D721Med (cell line): ENCODE measurements around the gene SLC7A1.

ENCODE experiments used
- DNase-seq: peaks from one replicate; pipeline ENCODE4 v3.0.0; 2011; ENCODE audit warnings: low spot score; ENCODE audit not compliant: insufficient read length
- FAIRE-seq: peaks from 2 replicates; lab custom pipeline; 2011; peaks lifted over from hg19 to GRCh38; lab: Jason Lieb, UNC
- CTCF ChIP-seq: IDR thresholded peaks from 2 replicates; pipeline ENCODE4 v1.5.1; 2012; ENCODE audit warnings: mild to moderate bottlenecking, control low read depth; ENCODE audit not compliant: insufficient read depth; ENCODE audit errors: missing control alignments

Gene SLC7A1

DNA sequence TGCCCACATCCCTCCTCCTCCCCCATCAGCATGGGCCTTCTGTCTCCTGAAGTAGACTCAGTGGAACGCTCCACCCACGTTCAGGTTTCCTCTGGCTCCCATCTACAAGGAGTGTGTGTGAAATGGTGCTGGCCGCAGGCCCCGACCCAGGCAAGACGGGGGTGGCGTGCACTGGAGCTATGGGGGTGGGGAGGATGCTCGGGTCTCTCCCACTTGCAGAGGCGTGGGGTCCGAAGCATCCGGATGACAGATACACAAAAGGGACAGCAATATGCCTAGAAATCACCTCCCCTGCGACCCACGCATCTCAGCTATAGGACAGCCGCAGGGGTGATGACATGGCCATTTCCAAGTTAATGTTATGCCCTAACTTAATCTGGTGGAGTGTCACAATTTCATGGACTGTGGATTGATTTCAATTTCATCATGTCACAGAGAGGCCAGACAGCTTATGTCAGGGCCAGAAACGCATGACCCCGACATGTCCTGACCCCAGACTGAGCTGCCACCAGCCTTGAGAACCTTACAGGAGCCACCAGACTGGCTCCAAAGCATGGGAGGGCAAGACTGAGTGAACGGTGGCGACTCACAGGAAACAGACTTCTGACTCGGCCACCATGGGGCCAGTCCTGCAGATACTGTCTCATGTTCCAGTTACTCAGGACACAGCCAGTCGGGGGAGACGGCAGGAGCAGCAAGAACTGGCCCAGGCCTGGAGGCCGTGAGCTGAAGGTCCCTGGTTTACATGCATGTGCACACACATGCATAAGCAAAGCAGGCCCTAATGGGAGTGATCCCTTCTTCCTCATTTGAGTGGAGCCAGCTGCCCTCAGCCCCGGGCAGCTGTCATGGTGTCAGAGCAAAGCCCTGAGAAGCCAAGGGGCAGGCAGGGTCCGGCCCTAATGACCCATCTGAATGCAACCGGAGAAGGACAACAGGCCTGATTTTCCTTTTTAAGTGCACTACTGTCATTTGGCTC lies 82.2 kb downstream of the SLC7A1 start:
- FAIRE-seq (no peak), DNase-seq (no peak)
- TF ChIP-seq CTCF = no peak

GRCh38 chr13:29511980-29512379 lies 83.5 kb downstream of the SLC7A1 start:
- FAIRE-seq (no peak), DNase-seq (no peak)
- no peak for TF ChIP-seq CTCF

DNA sequence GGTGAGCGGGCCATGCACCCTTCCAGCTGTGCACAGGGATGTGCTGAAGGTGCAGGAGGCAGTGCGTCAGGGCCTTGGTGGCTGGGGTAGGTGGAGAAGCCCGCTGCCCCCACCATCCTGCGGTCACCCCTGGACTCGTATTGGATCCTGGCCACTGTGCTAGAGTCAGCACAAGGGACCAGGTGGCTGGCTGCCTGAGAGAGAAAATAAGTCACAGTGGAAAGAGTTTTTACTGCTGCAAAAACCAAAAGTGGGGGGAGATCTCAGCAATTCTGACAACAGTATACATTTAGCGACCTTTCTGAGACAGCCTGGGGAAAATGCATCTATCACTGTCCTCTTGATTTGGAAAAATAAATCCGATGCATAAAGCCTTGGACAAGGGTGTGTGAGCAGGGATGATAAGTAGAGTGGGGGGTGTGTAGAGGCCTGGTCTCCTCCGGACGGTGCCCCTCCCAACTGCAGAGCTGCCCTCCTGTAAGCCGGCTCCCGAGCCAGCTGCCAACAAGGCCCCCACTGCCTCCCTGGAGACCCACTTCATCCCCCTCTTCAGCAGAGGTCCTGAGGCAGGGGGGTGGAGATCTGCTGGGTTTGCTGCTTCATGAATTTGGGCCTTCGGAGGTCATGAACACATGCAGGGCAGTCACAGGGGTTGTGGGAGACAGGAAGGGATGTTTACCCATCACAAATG lies 84.2 kb downstream of the SLC7A1 start:
- FAIRE-seq = no peak
- no peak for DNase-seq
- TF ChIP-seq CTCF = no peak

- DNase-seq = no peak
- TF ChIP-seq CTCF = no peak
- FAIRE-seq = no peak
These were observed 84.8 kb downstream of the SLC7A1 start for GRCh38 chr13:29510651-29511084.

DNA sequence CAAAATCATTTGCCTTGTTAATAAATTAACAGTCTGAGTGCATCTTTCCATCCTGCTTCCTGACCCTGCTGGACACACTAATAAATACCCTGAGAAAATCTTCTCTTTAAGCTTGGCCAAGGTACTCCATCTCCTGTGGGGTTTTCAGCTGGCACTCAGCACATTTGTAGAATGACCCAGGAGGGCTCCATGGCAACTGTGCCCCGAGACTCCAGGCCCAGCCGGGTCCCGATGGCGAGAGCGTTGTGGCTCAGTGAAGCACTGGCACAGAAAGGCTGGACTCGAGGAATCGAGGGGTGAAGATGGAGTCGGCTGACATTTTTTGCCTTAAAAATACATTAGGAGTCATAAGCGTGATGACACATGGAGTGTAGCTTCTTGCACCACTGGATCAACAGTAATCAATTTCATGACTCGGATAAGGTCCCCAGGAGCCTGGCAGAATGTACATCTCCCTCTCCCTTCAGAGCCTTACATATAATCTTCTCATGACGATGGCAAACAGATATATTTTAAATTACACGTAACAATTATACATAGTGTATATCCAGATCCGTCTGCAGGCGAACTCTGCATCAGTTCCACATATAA lies 85.4 kb downstream of the SLC7A1 start:
- no peak for TF ChIP-seq CTCF
- FAIRE-seq (no peak), DNase-seq (no peak)

- FAIRE-seq = no peak
- no peak for TF ChIP-seq CTCF
- DNase-seq = no peak
These were observed 86.6 kb downstream of the SLC7A1 start for GRCh38 chr13:29508876-29509252.
